Adrenal gland (tissue), 5 donors: ENCODE results near the gene PEX1.

ENCODE experiments used
- POLR2A ChIP-seq, 2 donors: fragments of 450-650 bp; IDR thresholded peaks; one replicate each; pipeline ENCODE4 v1.6.1; 2017; ENCODE audit warnings: antibody characterized with exemption in 2 of 2, mild to moderate bottlenecking in 2 of 2, moderate library complexity in 1 of 2
- TF ChIP-seq, protein P1 (sequence below), 6 experiments: fragments of 450-650 bp in 4 of 6; fragments of 200-600 bp in 2 of 6; sonication (generic) in 1 of 6; IDR thresholded peaks; 1 replicate in 5 of 6; 2 replicates in 1 of 6; pipeline versions ENCODE4 v1.5.1 to v1.8.0; 2016 to 2021; ENCODE audit warnings: antibody characterized with exemption in 6 of 6, mild to moderate bottlenecking in 2 of 6, moderate library complexity in 1 of 6
- donor health status: DM: no; HTN: no; CAD: no.

DNA sequence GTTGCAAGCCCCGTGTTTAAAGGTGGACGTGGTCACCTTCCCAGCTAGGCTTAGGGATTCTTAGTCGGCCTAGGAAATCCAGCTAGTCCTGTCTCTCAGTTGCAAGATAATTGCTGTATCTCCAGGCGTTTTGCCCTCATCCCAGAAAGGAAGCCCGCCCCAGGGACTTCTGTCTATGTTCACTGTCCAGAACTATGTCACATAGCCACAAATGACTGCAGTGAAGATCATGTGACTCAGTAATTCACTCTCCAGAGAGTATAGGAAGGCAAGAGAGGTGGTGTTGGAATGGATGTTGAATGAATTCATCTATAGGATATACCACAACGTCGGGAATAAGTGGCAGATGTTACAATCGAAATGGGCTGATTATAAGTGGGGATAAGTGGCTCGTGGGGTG, 50.2 kb downstream of the PEX1 start:
- TF ChIP-seq, protein P1, sequence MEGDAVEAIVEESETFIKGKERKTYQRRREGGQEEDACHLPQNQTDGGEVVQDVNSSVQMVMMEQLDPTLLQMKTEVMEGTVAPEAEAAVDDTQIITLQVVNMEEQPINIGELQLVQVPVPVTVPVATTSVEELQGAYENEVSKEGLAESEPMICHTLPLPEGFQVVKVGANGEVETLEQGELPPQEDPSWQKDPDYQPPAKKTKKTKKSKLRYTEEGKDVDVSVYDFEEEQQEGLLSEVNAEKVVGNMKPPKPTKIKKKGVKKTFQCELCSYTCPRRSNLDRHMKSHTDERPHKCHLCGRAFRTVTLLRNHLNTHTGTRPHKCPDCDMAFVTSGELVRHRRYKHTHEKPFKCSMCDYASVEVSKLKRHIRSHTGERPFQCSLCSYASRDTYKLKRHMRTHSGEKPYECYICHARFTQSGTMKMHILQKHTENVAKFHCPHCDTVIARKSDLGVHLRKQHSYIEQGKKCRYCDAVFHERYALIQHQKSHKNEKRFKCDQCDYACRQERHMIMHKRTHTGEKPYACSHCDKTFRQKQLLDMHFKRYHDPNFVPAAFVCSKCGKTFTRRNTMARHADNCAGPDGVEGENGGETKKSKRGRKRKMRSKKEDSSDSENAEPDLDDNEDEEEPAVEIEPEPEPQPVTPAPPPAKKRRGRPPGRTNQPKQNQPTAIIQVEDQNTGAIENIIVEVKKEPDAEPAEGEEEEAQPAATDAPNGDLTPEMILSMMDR (IDR thresholded peaks at IDR 0.05), result no peak
- TF ChIP-seq POLR2A (IDR thresholded peaks at IDR 0.05), result no peak
